ENCODE data around the gene TBX10. TPM values are rescaled to one million over a fixed set of nuclear protein-coding genes. Genes with fewer than 3 reads are reported as not detected.

Gene TBX10
- total and polyA plus RNA-seq, 2 of the 8 experiments (the other 6 are each of a cell fraction or from before 2014, with no cell fraction given), result 0.09 TPM; not detected in 1

DNA sequence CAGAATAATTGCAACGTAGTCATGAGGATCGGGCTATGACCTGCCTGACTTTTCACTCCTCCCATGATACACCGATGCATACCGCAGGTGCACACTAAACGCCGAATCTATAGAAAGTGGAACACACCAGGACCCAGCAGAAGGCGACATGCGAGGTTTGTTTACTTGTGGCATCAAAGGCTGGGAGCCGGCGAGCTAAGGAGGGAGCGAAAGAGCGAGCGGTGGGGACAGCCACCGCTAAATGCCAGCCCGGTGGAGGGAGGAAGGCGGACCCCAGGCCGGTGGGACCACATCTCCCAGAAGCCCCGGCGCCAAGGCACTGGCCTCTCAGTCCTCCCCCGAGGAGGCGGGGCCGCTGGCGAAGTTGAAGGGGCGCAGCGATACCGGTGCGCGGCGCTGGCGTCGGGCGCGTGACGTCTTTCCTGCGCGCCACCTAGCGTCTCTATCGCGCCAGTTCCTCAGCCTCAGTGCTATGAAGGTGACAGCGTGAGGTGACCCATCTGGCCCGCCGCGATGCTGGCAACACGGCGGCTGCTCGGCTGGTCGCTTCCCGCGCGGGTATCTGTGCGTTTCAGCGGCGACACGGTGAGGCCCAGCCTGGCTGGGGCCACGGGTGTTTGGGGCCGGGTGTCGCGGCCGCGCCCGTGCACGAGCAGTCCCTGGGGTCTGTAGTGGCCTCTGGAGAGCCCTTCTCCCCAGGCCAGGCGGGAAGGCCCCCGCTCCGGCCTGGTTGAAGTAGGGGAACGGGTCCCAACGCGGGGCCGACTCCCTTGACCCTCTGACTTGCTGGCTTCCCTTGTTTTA lies 32.9 kb downstream of the TBX10 start, which contains the start of gene NDUFV1 (continued):
- no peak for TF ChIP-seq GTF2F1 (IDR thresholded peaks at IDR 0.05; ENCODE audit: borderline replicate concordance, low read depth, low read length)
- no peak for TF ChIP-seq BACH1 (IDR thresholded peaks at IDR 0.05; ENCODE audit: low read length)
- TF ChIP-seq MAFK (IDR thresholded peaks at IDR 0.05; ENCODE audit: low read depth, low read length), result no peak
- no peak for TF ChIP-seq SP2 (IDR thresholded peaks at IDR 0.05; ENCODE audit: low read length)
- no peak for TF ChIP-seq SAP30 (IDR thresholded peaks at IDR 0.05; ENCODE audit: insufficient read depth, insufficient replicate concordance, low read length)
- no peak for TF ChIP-seq RXRA (IDR thresholded peaks at IDR 0.05; ENCODE audit: insufficient read depth, low read depth, low read length)
- TF ChIP-seq EGR1 (IDR thresholded peaks at IDR 0.05; ENCODE audit: borderline replicate concordance, low read depth, low read length), result no peak
- no peak for TF ChIP-seq CTBP2 (IDR thresholded peaks at IDR 0.05; ENCODE audit: borderline replicate concordance, insufficient read depth, insufficient read length, low read length)
- no peak for TF ChIP-seq CEBPB (IDR thresholded peaks at IDR 0.05; ENCODE audit: low read depth, low read length)
- TF ChIP-seq MAX (IDR thresholded peaks at IDR 0.05), result peak; percentile 70
- no peak for TF ChIP-seq USF2 (IDR thresholded peaks at IDR 0.05; ENCODE audit: low read length)
- TF ChIP-seq KDM4A (IDR thresholded peaks at IDR 0.05; ENCODE audit: low read depth, low read length, severe bottlenecking), result peak; percentile 99
- peak in 1 of 2 experiments; percentile 71; a peak in 1 of 4 replicates for TF ChIP-seq HDAC2 (IDR thresholded peaks at IDR 0.05; ENCODE audit: borderline replicate concordance in 1 of 2, low read depth in 2 of 2, low read length in 2 of 2)
- TF ChIP-seq NANOG (IDR thresholded peaks at IDR 0.05; ENCODE audit: insufficient read depth, low read depth, low read length, poor library complexity, severe bottlenecking), result no peak
- TF ChIP-seq TEAD4 (IDR thresholded peaks at IDR 0.05; ENCODE audit: low read depth, low read length), result peak; percentile 12; the same call in 1 of the 2 replicates
- TF ChIP-seq SP1 (IDR thresholded peaks at IDR 0.05; ENCODE audit: low read depth, low read length), result peak; percentile 45; the same call in 1 of the 2 replicates
- no peak for TF ChIP-seq FOSL1 (IDR thresholded peaks at IDR 0.05; ENCODE audit: insufficient read depth, low read depth, low read length)
- TF ChIP-seq EP300 (IDR thresholded peaks at IDR 0.05; ENCODE audit: borderline replicate concordance in 1 of 2, low read depth in 2 of 2, low read length in 2 of 2), result no peak
- TF ChIP-seq CBX8 (IDR thresholded peaks at IDR 0.05; ENCODE audit: borderline replicate concordance, low read depth, low read length), result no peak
- no peak for TF ChIP-seq E2F6 (IDR thresholded peaks at IDR 0.05)
- TF ChIP-seq JUND (IDR thresholded peaks at IDR 0.05; ENCODE audit: low read length), result no peak
